Spinal cord (tissue), 10 donors: ENCODE data around the gene RNF141. TPM values are rescaled to one million over a fixed set of nuclear protein-coding genes. Genes with fewer than 3 reads are reported as not detected.

ENCODE experiments used
- DNase-seq, 6 donors: peaks; one replicate each; pipeline versions ENCODE4 v3.0.0 to v3.0.0-alpha.2; 2013 to 2015; ENCODE audit warnings: low spot score in 6 of 6, low read depth in 4 of 6
- H3K27ac ChIP-seq: one replicate; pipeline ENCODE4 v1.5.1; 2013; ENCODE audit warnings: low read depth, low read length, control low read depth
- H3K27me3 ChIP-seq: one replicate; pipeline ENCODE4 v1.6.1; 2013; ENCODE audit warnings: low read length; ENCODE audit not compliant: control insufficient read depth, insufficient read depth
- H3K36me3 ChIP-seq: one replicate; pipeline ENCODE4 v1.6.1; 2013; ENCODE audit warnings: low read length; ENCODE audit not compliant: control insufficient read depth, insufficient read depth
- H3K4me1 ChIP-seq: one replicate; pipeline ENCODE4 v1.6.1; 2013; ENCODE audit warnings: low read length; ENCODE audit not compliant: control insufficient read depth, insufficient read depth
- H3K4me3 ChIP-seq: one replicate; pipeline ENCODE4 v1.5.1; 2013; ENCODE audit warnings: low read depth, low read length, control low read depth
- H3K9me3 ChIP-seq: one replicate; pipeline ENCODE4 v1.6.1; 2013; ENCODE audit warnings: low read length; ENCODE audit not compliant: control insufficient read depth, insufficient read depth
- WGBS: methylation state at CpG from one replicate; pipeline ENCODE4 v1.1.5; 2013; ENCODE audit warnings: missing lambda C conversion rate; ENCODE audit not compliant: insufficient coverage; 5-methylcytosine and 5-hydroxymethylcytosine counted together
- polyA plus RNA-seq, 2 donors: library from polyadenylated mRNA; unstranded; fragments of 120-200 nt; gene quantifications; one replicate each; pipeline ENCODE4 v1.2.1, GENCODE V29; 2013; ENCODE audit not compliant: insufficient read length in 2 of 2
- total RNA-seq, 2 donors: library from RNA; depleted of rRNA in 1 of 2; stranded (reverse); fragments of 120-200 nt in 1 of 2; fragments of >200 nt in 1 of 2; gene quantifications; one replicate each; pipeline versions ENCODE4 v1.2.3 to v1.2.4, GENCODE V29; 2013 to 2014
- donor health status: healthy.

The RNF141 gene
- total and polyA plus RNA-seq, 4 donors: 51.6 to 91.2 (median 68.0) TPM

DNA sequence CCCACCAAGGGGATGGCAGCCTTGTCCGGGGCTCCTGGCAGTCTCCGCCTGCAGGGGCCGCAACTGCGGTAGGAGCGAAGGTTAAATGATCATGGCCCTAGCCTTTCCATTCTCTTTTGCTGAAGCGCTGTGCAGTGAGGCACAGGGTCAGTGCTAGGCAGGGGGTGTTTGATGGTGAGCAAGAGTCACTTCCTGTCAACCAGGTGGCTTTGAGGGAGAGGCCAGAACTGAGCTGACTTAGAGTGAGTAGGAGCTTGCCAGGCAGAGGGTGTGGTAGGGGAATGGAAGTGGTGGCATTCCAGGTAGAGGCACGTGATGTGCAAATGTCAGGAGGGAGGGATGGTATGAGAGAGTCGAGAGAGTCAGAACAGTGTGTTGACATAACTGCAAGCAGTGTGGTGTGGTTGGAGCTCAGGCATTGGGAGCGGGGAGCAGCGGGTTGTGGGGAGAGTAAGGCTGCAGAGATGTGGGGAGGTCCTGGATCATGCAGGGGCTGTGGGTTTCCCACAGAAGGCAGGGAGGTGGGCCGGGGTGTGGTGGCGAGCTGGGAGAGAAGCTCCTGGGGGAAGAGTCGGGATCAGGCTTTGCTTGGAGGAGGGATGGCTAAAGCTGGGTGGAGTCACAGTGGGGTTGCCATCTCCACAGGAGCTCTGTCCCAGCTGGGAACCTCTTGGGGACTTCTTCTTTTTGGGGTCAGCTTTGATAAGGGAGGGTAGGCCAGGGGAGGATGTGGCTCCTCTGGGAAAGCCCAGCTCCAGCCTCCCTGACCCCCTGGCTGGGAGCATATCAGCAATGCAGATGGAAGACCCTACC, 52.7 kb downstream of the RNF141 start:
- no peak for DNase-seq
- no peaks in the 10 kb centered on the region for H3K9me3 ChIP-seq
- peaks cover 21% of the 10 kb centered on the region for H3K36me3 ChIP-seq
- no peak overlapping the region for H3K4me3 ChIP-seq
- no peaks in the 10 kb centered on the region for H3K27me3 ChIP-seq
- H3K4me1 ChIP-seq: peaks cover 4% of the 10 kb centered on the region
- H3K27ac ChIP-seq: no peak overlapping the region
- 82% methylated on average over 13 of the region's 13 CpGs for WGBS

- 95% methylated on average over 16 of the region's 16 CpGs for WGBS
- no peak overlapping the region for H3K27ac ChIP-seq
- H3K4me3 ChIP-seq: no peak overlapping the region
- DNase-seq: no peak
- no peaks in the 10 kb centered on the region for H3K9me3 ChIP-seq
- no peaks in the 10 kb centered on the region for H3K27me3 ChIP-seq
- peaks cover 4% of the 10 kb centered on the region for H3K4me1 ChIP-seq
- H3K36me3 ChIP-seq: peaks cover 17% of the 10 kb centered on the region
These were observed 53.9 kb downstream of the RNF141 start for GRCh38 chr11:10487002-10487647.

- no peak for DNase-seq
- no peak overlapping the region for H3K4me3 ChIP-seq
- no peaks in the 10 kb centered on the region for H3K9me3 ChIP-seq
- no peaks in the 10 kb centered on the region for H3K27me3 ChIP-seq
- H3K27ac ChIP-seq: no peak overlapping the region
- 95% methylated on average over 10 of the region's 10 CpGs for WGBS
- H3K36me3 ChIP-seq: peaks cover 17% of the 10 kb centered on the region
- H3K4me1 ChIP-seq: peaks cover 4% of the 10 kb centered on the region
These were observed 54.7 kb downstream of the RNF141 start for GRCh38 chr11:10486161-10486840.

DNA sequence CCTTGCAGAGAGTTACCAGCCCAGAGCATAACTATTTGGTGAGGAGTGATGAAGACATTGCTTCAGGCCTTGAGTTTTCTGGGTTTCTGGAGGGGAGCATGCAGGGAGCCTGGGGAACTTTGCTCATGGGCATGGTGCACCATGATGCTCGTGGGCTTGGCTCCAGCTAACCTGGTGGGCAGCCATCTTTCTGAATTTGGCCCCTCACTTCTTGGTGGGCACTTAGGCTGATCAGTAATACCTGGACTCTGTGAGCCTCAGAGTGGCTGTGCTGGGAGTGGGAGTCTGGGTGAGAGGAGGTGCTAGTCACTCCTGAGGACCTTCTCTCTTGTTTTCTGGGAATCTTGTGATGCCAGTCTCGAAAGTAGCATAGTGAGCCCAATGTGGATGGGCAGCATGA, 55.3 kb downstream of the RNF141 start:
- 50% methylated on average over 2 of the region's 2 CpGs for WGBS

GRCh38 chr11:10484461-10485180, 56.4 kb downstream of the RNF141 start:
- H3K27me3 ChIP-seq: no peaks in the 10 kb centered on the region
- H3K36me3 ChIP-seq: peaks cover 17% of the 10 kb centered on the region
- H3K27ac ChIP-seq: no peak overlapping the region
- 89% methylated on average over 15 of the region's 16 CpGs for WGBS
- H3K9me3 ChIP-seq: no peaks in the 10 kb centered on the region
- DNase-seq: no peak
- no peak overlapping the region for H3K4me3 ChIP-seq
- peaks cover 4% of the 10 kb centered on the region for H3K4me1 ChIP-seq

More for the DNA sequence above, 55.3 kb downstream of the RNF141 start:
- DNase-seq: no peak
- H3K9me3 ChIP-seq: no peaks in the 10 kb centered on the region
- H3K36me3 ChIP-seq: peaks cover 17% of the 10 kb centered on the region
- no peak overlapping the region for H3K4me3 ChIP-seq
- no peaks in the 10 kb centered on the region for H3K27me3 ChIP-seq
- H3K27ac ChIP-seq: no peak overlapping the region
- no peaks in the 10 kb centered on the region for H3K4me1 ChIP-seq

GRCh38 chr11:10483584-10483983, 57.4 kb downstream of the RNF141 start:
- no peaks in the 10 kb centered on the region for H3K27me3 ChIP-seq
- DNase-seq: no peak
- H3K4me3 ChIP-seq: no peak overlapping the region
- no peak overlapping the region for H3K27ac ChIP-seq
- 63% methylated on average over 3 of the region's 3 CpGs for WGBS
- H3K9me3 ChIP-seq: no peaks in the 10 kb centered on the region
- peaks cover 15% of the 10 kb centered on the region for H3K36me3 ChIP-seq
- H3K4me1 ChIP-seq: peaks cover 7% of the 10 kb centered on the region

DNA sequence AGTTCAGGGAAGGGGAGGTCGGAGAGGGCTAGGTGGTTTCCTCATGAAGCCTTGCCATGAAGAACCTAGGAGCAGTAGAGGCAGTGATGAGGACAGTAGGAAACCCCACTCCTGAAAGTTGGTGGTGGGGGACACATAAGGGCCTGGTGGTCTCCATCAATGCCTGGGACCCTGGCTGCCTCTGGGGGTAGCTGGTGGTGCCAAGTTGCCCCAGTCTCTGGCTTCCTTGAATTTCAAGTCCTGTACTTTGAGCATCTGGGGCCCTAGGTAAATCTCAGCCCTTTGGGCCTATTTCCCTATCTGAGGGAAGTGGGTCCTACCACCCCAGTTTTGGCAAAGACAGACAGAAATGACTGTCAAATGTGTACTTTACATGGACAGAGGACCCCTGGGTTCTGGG, 57.8 kb downstream of the RNF141 start:
- Histone ChIP-seq H3K27me3 (no peaks in the 10 kb centered on the region), H3K4me1 (peaks cover 11% of the 10 kb centered on the region), H3K9me3 (no peaks in the 10 kb centered on the region), H3K4me3 (no peak overlapping the region), H3K27ac (no peak overlapping the region), H3K36me3 (peaks cover 16% of the 10 kb centered on the region)
- no peak for DNase-seq
- 88% methylated on average over 1 of the region's 1 CpG for WGBS

DNA sequence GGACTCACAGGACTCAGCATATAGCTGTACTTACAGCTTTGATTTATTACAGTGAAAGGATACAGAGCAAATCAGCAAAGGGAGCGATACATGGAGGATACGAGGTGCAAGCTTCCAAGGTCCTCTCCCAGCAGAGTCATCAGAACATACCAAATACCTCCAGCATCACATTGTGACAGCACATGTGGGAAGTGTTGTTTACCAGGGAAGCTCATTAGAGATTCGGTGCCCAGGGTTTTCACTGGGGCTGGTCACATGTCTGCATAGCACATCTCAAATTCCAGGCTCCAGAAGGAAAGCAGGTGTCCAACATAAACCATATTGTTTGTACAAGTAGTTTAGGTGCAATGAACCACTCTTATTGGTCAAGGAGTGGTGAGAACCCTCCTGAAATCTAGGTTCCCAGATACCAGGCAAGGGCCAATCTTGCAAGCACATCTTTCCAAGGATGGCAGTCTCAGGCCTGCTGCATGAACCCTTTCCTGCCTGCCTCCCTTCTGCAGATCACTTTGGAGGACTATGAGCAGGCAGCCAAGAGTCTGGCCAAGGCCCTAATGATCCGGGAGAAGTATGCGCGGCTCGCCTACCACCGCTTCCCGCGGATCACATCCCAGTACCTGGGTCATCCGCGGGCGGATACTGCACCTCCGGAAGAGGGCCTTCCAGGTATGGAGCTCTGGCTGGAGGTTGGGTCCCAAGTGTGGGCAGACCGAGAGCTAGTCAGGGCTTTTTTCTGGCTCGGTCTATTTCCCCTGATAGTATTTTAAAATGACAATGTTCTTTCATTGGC, 59.2 kb downstream of the RNF141 start:
- Histone ChIP-seq H3K27ac (no peak overlapping the region), H3K27me3 (no peaks in the 10 kb centered on the region), H3K9me3 (no peaks in the 10 kb centered on the region), H3K4me1 (peaks cover 18% of the 10 kb centered on the region), H3K4me3 (no peak overlapping the region), H3K36me3 (peaks cover 9% of the 10 kb centered on the region)
- WGBS: 96% methylated on average over 11 of the region's 16 CpGs
- DNase-seq: no peak

GRCh38 chr11:10480760-10481159, 60.2 kb downstream of the RNF141 start:
- Histone ChIP-seq H3K27me3 (no peaks in the 10 kb centered on the region), H3K4me3 (no peak overlapping the region), H3K4me1 (peaks cover 18% of the 10 kb centered on the region), H3K9me3 (no peaks in the 10 kb centered on the region), H3K36me3 (peaks cover 9% of the 10 kb centered on the region), H3K27ac (no peak overlapping the region)
- WGBS: no CpG with 5 or more reads among the region's 2 CpGs
- DNase-seq: no peak
